Tibial nerve (tissue), 4 donors: ENCODE measurements around the gene NRBP1. TPM values are rescaled to one million over a fixed set of nuclear protein-coding genes. Genes with fewer than 3 reads are reported as not detected.

Experiments used
- DNase-seq, 2 donors: peaks; one replicate each; pipeline ENCODE4 v3.0.0-alpha.2; 2019; ENCODE audit warnings: low spot score in 2 of 2
- H3K27ac ChIP-seq, 4 donors: fragments of 200-600 bp; sonication (generic) in 3 of 4; one replicate each; pipeline ENCODE4 v1.5.1; 2017 to 2019; ENCODE audit warnings: mild to moderate bottlenecking in 1 of 4
- H3K27me3 ChIP-seq, 2 donors: fragments of 200-600 bp; sonication (generic) in 1 of 2; one replicate each; pipeline versions ENCODE4 v1.5.1 to v1.6.0; 2017 to 2019
- H3K36me3 ChIP-seq, 3 donors: fragments of 200-600 bp; sonication (generic); one replicate each; pipeline ENCODE4 v1.5.1; 2018 to 2019
- H3K4me1 ChIP-seq, 4 donors: fragments of 200-600 bp; sonication (generic) in 3 of 4; one replicate each; pipeline ENCODE4 v1.5.1; 2017 to 2019
- H3K4me3 ChIP-seq, 4 donors: fragments of 200-600 bp; sonication (generic) in 3 of 4; one replicate each; pipeline ENCODE4 v1.5.1; 2017 to 2019; ENCODE audit warnings: mild to moderate bottlenecking in 1 of 4, moderate library complexity in 1 of 4
- H3K9me3 ChIP-seq, 4 donors: fragments of 200-600 bp; sonication (generic) in 3 of 4; one replicate each; pipeline ENCODE4 v1.5.1; 2017 to 2019
- CTCF ChIP-seq, 5 experiments: fragments of 200-600 bp in 3 of 5; fragments of 450-650 bp in 2 of 5; sonication (generic) in 3 of 5; IDR thresholded peaks; one replicate each; pipeline ENCODE4 v1.5.1; 2016 to 2019; ENCODE audit warnings: antibody characterized with exemption in 5 of 5, mild to moderate bottlenecking in 3 of 5, moderate library complexity in 2 of 5
- EP300 ChIP-seq, 2 donors: sonication (generic); formaldehyde crosslinking; IDR thresholded peaks; one replicate each; pipeline ENCODE4 v1.6.1; 2017; ENCODE audit warnings: antibody characterized with exemption in 2 of 2, mild to moderate bottlenecking in 1 of 2
- POLR2A ChIP-seq, 2 donors: fragments of 450-650 bp; IDR thresholded peaks; one replicate each; pipeline ENCODE4 v1.6.1; 2017; ENCODE audit warnings: antibody characterized with exemption in 2 of 2, mild to moderate bottlenecking in 2 of 2, moderate library complexity in 2 of 2
- WGBS, 2 donors: methylation state at CpG; one replicate each; pipeline ENCODE4 v1.1.5; 2018; 5-methylcytosine and 5-hydroxymethylcytosine counted together
- total RNA-seq, 4 donors: library from RNA; depleted of rRNA; stranded (reverse); fragments of >200 nt; gene quantifications; one replicate each; pipeline ENCODE4 v1.1.0, GENCODE V29; 2016

The NRBP1 gene
- 10 to 100 TPM; 43.7 to 62.5 (median 56.7) TPM for total RNA-seq

- H3K36me3 ChIP-seq: peaks cover 0 to 5% (median 3%) of the 10 kb centered on the region in 3 donors
- peak within 1 kb of the TSS; percentile 85 to 98 (median 93) for H3K4me3 ChIP-seq
- 0 to 1% methylated on average over 53 to 64 of the region's 75 CpGs for WGBS, 2 donors
- H3K4me1 ChIP-seq: peaks cover 0 to 44% (median 19%) of the 10 kb centered on the region in 4 donors
- no peaks in the 10 kb centered on the region for H3K27me3 ChIP-seq
- TF ChIP-seq POLR2A (IDR thresholded peaks at IDR 0.05) (peak; percentile 68 to 91), EP300 (IDR thresholded peaks at IDR 0.05) (peak; percentile 61 to 97), CTCF (IDR thresholded peaks at IDR 0.05) (peak in 1 of 5 experiments; percentile 14)
- H3K27ac ChIP-seq: peak within 1 kb of the TSS; percentile 95 to 99 (median 98)
- H3K9me3 ChIP-seq: no peaks in the 10 kb centered on the region
- DNase-seq: peak; percentile 83 to 89
Observed at GRCh38 chr2:27428213-27428977, at the start of gene NRBP1. Gene NRBP1, plus strand, starts transcription at chr2:27428631. Its CDS starts 4,643 bp downstream, at chr2:27433274.

- Histone ChIP-seq H3K36me3 (peaks cover 0 to 70% (median 38%) of the 10 kb centered on the region in 3 donors), H3K27ac (peak overlapping the region in 1 of 4 donors; percentile 93), H3K9me3 (no peaks in the 10 kb centered on the region), H3K4me3 (no peak overlapping the region), H3K27me3 (no peaks in the 10 kb centered on the region), H3K4me1 (peaks cover 0 to 36% (median 15%) of the 10 kb centered on the region in 4 donors)
- 80 to 86% methylated on average over 6 to 9 of the region's 9 CpGs for WGBS, 2 donors
- TF ChIP-seq CTCF (IDR thresholded peaks at IDR 0.05) (no peak), EP300 (IDR thresholded peaks at IDR 0.05) (no peak), POLR2A (IDR thresholded peaks at IDR 0.05) (no peak)
- no peak for DNase-seq
Observed at GRCh38 chr2:27378809-27379290, 49.6 kb upstream of the NRBP1 start.

GRCh38 chr2:27379383-27379835 lies 49.0 kb upstream of the NRBP1 start:
- DNase-seq: no peak
- Histone ChIP-seq H3K36me3 (peaks cover 0 to 70% (median 38%) of the 10 kb centered on the region in 3 donors), H3K27ac (peak overlapping the region in 3 of 4 donors; percentile 80 to 93 (median 87)), H3K4me1 (peaks cover 0 to 36% (median 15%) of the 10 kb centered on the region in 4 donors), H3K4me3 (peak overlapping the region; percentile 43 to 79 (median 69)), H3K27me3 (no peaks in the 10 kb centered on the region), H3K9me3 (no peaks in the 10 kb centered on the region)
- TF ChIP-seq CTCF (IDR thresholded peaks at IDR 0.05): no peak
- no peak for TF ChIP-seq POLR2A (IDR thresholded peaks at IDR 0.05)
- no peak for TF ChIP-seq EP300 (IDR thresholded peaks at IDR 0.05)
- 76% methylated on average over 2 of the region's 2 CpGs for WGBS, 2 donors

- Histone ChIP-seq H3K4me3 (peak overlapping the region; percentile 43 to 79 (median 69)), H3K9me3 (no peaks in the 10 kb centered on the region), H3K36me3 (peaks cover 0 to 70% (median 36%) of the 10 kb centered on the region in 3 donors), H3K4me1 (peaks cover 0 to 36% (median 15%) of the 10 kb centered on the region in 4 donors), H3K27ac (peak overlapping the region; percentile 68 to 93 (median 84)), H3K27me3 (no peaks in the 10 kb centered on the region)
- peak; percentile 47 to 67 for DNase-seq
- TF ChIP-seq EP300 (IDR thresholded peaks at IDR 0.05): no peak
- TF ChIP-seq CTCF (IDR thresholded peaks at IDR 0.05): no peak
- WGBS, 2 donors: 2 to 3% methylated on average over 21 to 32 of the region's 35 CpGs
Observed at GRCh38 chr2:27379836-27380625, 48.4 kb upstream of the NRBP1 start.
